ENCODE data around the gene SAG. TPM values are rescaled to one million over a fixed set of nuclear protein-coding genes. Genes with fewer than 3 reads are reported as not detected.

Gene SAG
- total RNA-seq, 1 donor from 2014 or later, result not detected

- DNase-seq (ENCODE audit: low spot score), result no peak
- intact Hi-C loops (cut with DNase I), result no loop called here
These were observed 82.0 kb downstream of the SAG start for GRCh38 chr2:233389601-233390125.

GRCh38 chr2:233395687-233396086, 88.1 kb downstream of the SAG start:
- intact Hi-C loops (cut with DNase I), result no loop called here
- no peak for DNase-seq (ENCODE audit: low spot score)

Other genes starting within 250 kb of the SAG start
- gene INPP5D, start 247.5 kb upstream of the SAG start, total RNA-seq, result 6.2 TPM
- 17.5 TPM for gene ATG16L1, start 56.1 kb upstream of the SAG start, total RNA-seq
- gene DGKD, start 46.7 kb downstream of the SAG start, total RNA-seq, result 100 TPM